ENCODE data around the gene RPL18A.

- TF ChIP-seq CTCF (IDR thresholded peaks at IDR 0.05) (no peak), POLR2A (IDR thresholded peaks at IDR 0.05) (no peak)
Measured at GRCh38 chr19:17834350-17835181, 25.1 kb upstream of the RPL18A start.
